Left forelimb (tissue), 1 donor: ENCODE measurements around the gene ERF.
A peak's percentile ranks its signal among the peaks of the same experiment; 100 is the strongest.

Source experiments
- DNase-seq: peaks from one replicate; pipeline ENCODE4 v3.0.0-alpha.2; 2018; ENCODE audit warnings: low spot score

Gene ERF

DNA sequence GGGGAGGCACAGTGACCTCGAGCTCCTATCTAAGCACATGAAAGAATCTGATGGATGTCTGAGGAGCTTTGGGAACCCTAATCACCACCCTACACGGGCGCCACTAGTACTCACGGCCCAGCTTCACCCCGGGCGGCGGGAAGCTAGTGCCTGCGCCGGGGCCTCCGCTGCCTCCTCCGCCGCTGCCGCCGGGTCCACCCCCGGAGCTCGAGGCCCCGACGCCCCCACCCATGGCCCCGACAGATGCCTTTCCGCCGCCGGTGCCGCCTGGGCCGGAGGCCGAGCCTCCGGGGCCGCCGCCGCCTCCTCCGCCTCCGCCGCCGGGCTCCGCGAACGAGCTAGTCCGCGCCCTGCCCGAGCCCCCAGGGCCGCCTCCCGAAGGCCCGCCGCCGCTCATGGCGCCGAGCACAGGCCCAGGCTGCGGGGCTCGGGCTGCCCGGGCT is 12.8 kb downstream of the ERF start:
- DNase-seq: no peak

DNA sequence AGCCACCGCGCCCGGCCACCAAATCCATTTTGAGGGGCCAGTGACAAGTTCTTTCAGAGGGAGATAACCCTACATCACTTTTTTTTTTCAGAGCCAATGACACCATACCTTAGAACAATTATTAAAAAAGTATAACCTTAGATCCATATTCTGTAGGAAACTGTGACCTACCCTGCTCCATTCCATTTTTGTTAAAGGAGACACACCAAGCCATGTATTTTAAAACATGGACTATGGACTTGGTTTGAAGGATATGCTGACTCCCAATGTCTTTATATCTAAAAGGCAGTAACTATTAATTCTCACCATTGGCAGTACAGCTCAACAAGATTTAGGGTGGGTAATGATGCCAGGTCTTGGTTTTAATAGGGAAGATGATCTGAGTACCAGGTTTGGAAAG is 13.6 kb downstream of the ERF start:
- no peak for DNase-seq

DNA sequence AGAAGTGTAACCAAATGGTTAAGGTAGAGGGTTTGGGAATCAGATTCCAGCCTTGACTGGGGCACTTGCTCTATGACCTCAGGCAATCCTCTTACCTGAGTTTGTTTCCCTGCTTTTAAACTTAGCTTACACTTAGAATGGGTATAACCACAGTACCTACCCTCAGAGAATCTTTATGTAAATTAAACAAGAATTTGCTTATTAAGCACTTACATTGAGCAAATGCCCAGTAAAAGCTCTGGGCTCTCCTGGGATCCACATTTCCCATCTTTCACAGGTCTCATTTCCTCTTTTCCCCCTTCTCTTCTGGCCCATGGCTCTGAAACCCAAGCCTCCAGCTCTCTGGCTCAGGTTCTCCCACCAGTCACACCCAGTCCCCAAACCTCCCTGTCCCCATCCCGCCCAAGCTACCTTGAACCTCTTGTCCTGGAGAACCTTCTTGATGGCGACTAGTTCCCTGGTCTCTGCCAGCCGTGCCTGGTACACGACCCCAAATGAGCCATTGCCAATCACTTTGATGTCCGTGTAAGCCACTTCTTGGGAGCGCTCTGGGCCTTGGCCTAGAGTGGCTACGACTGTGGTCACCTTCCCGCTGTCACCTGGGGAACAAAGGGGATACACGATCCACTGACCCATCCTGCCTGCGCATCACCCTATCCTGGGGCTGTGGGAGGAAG is 15.2 kb downstream of the ERF start:
- no peak for DNase-seq

DNA sequence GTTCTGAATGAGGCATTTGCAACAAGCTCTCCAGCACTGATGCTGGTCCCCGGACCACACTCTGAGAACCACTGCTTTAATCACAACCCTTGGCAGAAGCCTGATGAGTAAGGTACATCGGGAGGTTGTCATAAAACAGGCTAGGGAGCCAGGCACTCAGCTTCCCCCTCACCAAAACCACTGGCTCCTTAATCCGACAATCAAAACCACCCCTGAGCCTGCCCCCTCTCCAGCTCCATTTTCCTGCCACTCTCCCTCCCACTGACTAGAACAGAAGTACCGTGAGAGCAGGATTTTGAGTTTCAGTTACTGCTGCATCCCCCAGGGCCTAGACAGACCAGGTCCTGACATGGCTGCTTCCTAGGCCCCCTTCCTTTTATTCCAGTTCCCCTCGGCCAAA is 19.7 kb downstream of the ERF start:
- no peak for DNase-seq

DNA sequence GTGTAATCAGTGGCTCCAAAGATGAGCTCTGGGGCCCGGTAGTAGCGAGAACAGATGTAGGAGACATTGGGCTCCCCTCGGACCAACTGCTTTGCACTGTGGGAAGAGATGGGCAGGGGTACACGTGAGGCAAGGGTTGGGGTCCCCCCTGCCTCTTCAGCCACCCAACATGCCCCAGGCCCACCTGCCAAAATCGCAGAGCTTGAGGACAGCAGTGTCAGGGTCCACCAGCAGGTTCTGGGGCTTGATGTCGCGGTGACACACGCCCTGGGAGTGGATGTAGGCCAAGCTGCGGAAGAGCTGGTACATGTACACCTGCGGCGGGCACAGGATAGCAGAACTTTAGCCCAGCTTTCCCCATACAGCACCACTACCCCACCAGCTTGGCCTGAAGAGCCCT is 20.6 kb downstream of the ERF start:
- DNase-seq: no peak

DNA sequence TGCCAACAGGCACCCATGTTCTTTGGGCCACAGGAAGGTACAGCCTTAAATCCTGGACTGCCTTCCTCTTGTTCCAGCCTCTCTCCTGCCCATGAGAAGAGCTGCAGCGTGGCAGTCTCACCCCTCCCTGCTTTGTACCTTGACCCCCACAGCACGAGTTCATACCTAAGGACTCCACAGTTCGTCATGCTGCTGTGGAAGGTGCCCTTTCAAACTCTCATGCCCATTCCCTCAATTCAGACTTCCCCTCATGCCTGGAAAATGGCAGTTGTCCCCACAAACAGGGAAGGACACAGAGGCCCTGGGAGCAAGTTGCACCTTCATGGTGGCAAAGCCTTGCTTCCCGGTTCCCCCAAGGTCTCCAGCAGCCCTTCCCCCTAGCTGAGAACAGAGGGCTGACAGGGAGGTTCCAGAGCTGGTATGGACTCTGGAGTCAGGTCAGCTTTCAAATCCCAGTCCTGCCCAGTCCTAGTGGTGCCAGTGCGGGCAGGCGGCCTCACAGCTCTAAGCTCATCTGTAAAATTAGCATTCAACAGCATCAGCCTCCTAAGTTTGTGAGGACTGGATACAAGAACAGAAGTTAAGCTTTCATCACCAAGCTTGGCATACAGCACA is 21.1 kb downstream of the ERF start:
- DNase-seq: no peak

DNA sequence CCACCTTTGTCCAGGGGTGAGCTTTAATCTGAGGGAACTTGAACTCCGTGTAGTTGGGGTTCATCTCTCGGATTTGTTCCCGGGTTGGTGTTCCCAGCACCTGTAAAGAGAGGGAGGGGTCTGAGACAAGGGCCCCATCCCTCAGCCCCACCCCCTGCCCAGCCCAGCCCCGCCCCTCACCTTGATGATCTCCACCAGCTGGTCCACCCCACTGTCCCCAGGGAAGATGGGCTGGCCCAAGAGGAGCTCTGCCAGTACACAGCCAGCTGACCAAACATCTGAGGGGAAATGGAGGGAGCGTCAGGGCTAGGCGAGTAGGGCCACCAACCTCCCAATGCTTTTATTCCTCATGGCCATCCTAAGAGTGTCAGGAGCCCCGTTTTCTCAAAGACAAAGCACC is 21.8 kb downstream of the ERF start:
- DNase-seq: no peak

DNA sequence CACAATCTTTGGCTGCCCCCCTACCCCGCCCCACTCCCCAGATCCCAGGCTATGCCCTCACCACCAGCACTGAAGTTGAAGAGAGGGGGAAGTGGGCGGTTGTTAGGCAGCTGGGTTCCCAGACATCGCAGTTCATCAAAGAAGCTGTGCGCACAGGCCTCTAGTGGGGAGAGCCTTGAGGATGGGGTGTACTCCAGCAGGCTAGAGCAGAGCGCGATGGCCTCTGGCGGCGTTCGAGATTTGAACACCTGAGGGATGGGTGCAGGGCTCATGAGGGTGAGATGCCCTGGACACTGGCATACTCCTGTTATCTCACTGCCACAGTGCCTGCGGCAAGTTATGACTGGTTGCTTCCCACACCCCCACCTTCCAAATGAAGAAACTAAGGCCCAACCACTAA is 22.5 kb downstream of the ERF start:
- no peak for DNase-seq

DNA sequence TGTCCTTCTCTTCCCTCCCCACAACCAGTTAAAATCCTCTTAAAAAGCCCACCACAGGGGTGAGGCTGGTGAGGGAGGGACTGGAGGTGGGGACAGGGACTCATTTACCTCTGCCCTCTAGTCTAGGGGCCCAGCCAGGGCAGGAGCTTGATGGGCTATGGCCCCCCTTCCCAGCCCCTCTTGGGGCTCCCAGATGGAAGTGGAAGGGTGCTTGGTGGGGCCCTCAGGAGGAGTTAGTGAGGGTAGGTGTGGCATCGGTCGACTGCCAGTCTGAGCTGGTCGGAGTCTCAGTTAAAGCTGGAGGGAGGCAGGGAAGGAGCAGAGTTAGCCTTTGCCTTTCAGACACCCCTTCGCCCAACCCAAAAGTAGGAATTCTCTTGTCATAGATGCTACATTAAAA is 24.4 kb downstream of the ERF start:
- DNase-seq: no peak

DNA sequence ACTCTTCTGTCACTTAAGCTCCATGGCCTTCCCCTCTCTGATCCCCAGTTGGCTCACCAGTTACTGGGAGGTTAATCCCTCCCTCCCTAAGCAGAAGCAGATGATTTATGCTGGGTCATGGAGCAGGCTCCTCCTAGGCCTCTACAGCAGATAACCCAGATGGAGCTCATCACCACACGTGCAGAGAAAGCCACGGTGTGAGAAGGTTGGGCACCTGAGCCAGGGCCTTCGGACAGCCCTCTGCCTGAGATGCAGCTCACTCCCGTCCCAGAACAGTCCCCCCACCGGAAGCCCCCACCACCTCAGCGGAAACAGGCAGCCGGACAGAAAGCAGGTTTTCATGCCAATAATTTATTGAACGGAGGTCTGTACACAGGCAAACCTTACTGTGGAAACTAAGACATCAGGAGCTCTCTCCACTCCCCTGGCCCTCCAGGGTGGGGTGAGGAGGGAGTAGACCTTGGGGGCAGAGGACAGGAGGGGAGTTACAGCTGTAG is 25.0 kb downstream of the ERF start:
- no peak for DNase-seq

DNA sequence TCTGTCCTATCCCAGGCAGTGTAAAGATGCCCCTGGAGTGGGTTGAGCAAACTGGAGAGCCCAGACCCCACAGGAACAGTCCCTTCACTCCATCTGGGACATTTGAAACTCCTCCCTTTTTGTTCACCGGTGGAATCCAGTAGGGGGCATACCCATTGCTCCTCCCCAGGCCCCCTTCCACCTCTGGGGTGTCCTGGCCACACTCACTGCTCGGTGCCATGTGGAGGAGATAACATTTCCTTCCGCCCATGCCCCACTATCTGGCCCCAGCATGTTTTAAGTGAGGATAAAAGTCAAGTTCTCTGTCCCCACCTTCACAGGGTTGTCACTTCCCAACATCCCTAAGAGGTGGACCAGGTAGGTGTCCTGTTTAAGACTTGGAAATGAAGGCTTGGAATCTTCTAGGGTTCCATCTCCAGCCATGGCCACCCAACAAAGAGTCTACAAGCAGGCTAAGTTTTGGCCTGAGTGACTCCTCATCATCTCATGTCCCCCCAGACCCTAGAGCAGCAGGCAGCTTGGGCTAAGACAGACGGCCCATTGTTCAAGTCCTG is 25.6 kb downstream of the ERF start:
- no peak for DNase-seq

DNA sequence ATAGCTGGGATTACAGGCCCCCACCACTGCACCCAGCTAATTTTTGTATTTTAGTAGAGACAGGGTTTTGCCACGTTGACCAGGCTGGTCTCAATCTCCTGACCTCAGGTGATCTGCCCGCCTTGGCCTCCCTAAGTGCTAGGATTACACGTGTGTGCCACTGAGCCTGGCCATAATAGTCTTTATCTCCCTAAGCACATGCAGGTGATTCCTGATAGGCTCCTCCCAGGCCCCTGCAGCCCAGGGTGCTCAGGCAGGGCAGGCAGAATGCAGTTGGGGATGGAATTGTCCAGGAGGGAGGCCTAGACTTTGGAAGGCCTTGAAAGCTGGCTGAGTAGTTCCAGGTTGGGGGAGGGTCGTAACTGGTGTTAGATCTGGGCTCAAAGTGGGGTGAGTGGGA is 26.3 kb downstream of the ERF start:
- no peak for DNase-seq

DNA sequence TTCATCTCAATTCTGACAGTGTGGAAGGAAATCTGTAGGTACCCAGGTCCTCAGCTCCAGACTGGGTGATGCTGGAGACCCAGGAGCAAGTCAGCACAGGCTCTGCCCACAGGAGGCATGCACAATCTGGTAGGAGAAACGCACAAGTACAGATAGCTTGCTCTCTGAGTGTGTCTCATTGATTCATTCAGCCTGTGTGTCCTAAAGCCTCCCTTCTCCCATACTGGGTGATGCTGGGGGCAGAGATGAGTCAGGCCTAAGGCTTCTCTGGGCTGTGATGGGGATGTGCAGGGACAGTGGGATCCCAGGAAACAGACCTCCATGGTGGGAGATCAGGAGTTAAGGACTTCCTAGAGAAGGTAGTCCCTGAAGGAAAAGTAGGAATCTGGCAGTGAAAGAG is 28.0 kb downstream of the ERF start:
- no peak for DNase-seq

DNA sequence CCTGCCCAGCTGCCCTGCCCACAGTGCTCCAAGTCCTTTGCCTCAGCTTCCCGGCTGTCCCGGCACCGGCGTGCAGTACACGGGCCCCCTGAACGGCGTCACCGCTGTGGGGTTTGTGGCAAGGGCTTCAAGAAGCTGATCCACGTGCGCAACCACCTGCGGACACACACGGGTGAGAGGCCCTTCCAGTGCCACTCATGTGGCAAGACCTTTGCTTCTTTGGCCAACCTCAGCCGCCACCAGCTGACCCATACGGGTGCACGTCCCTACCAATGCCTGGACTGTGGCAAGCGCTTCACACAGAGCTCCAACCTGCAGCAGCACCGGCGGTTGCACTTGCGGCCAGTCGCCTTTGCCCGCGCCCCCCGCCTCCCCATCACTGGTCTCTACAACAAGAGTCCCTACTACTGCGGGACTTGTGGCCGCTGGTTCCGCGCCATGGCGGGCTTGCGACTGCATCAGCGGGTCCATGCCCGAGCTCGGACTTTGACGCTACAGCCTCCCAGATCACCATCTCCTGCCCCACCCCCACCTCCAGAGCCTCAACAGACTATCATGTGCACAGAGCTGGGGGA is 29.1 kb downstream of the ERF start:
- no peak for DNase-seq

DNA sequence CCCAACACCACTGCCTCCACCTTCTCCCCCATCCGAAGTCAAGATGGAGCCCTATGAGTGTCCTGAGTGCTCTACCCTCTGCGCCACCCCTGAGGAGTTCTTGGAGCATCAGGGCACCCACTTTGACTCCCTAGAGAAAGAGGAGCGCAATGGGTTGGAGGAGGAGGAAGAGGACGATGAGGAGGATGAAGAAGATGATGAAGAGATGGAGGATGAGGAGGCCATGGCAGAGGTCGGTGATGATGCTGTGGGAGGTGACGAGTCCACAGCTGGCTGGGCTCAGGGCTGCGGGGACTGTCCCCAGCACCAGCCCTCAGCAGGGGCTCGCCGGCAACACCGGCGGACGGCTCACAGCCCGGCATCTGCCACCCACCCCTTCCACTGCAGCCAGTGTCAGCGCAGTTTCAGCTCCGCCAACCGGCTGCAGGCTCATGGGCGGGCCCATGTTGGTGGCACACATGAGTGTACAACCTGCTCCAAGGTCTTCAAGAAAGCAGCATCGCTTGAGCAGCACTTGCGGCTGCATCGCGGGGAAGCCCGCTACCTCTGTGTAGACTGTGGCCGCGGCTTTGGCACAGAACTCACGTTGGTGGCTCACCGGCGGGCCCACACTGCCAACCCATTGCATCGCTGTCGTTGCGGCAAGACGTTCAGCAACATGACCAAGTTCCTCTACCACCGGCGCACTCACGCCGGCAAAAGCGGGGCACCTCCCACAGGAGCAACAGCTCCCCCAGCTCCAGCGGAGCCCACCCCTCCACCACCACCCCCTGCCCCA is 29.8 kb downstream of the ERF start:
- DNase-seq: no peak

DNA sequence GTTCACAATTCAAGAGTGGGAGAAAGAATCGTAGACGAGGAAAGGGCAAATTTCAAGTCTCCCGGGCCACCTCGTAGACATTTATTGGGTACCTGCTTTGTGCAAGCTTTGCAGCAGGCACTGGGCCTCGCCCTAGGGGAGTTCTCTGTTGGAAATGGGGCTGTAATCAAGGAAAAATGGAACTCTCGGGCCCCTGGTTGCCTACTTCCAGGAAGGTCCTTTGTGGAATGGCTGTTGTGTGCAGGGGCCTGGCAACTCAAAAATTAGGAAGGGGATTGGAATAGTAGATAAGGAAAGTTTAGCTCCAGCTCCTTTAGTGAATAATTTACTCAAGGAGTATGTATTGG is 34.2 kb downstream of the ERF start:
- no peak for DNase-seq

DNA sequence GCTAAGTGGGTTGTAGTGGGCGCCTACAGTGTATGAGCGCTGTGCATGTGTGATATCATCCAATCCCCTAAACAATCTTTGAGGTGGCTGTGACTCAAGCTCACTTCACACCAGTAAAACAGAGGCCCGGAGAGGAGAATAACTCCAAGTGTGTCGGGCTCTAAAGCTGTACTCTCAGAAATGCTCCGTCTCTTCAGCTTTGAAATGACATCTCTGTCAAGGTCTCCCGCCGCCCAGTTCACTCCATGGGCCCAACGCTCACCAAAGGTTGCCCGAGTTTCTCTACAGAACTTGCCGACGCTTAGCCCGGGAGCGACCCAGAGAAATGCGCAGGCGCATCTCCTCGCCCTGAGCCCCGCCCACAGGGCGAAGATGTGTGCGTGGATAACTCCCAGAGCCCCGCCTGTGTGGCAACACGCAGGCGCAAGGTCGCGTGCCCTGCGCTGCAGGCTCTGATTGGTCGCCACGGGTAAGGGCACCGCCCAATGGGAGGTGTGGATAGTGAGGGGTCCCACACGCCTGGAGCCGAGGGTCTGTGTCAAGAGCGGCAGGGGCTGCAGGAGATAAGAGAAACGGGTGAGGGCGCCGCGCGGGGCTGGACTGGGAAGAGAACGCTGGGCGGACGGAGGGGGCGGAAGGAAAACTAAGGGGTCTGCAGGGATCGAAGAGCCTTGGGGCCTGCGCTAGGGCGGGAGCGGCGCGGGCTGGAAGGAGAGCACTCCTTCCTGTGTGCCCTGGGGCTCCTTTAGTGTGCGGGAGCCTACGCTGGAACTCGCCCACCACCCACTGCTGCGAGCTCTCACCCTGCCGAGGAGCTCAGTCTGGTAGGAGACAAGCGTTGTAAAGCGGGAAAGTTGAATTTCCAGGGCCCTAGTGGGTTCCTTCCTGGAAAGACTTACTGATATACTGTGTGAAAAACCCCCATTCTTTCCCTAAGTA is 34.8 kb downstream of the ERF start, which contains the start of gene ZNF526:
TSS of gene ZNF526 (plus strand) at position 501 of the 939 bp plus-strand sequence. CDS start 4,092 bp downstream, outside the sequence.
- DNase-seq: peak; percentile 97

DNA sequence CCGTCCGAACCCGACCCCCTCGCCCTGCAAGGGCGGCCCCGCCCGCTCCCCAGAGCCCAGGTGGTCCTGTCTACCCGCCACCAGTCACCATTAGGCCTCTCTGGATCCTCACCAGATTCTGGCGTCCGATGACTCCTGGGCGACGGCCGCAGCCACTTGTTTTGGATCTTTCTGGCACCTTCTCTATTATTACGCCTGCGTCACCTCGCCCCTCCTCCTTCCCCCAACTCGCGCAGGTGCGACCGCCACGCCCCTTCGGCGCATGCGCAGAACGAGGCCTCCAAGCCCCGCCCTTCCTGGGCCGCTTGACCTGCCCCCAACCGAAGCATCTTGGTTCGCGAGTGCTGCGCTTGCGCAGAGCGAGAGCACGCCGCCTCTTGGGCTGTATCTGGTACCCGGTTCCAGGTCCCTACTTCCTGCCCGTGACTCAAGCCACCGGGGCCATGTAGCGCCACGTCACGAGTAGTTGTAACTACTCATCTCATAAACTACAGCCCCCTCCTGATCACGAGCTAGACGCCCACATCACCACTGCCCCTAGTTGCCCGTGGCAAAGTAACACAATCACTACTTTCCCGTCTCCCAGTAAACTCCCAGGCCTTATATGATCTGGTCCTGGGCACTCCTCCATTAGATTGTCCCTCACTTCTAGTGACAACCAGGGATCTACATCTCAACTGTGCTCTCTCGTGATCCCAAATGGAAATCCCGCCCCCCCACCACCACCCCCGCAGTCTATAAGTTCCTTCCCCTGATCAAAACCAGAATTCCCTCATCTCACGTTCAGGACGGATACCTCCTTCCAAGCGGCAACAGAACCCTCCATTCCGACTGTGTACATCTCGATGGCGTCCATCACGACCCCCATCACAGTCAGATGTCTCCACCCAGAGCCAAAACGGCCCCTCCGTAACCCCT is 37.1 kb downstream of the ERF start, which contains the start of gene DEDD2:
TSS of gene DEDD2 (minus strand) at position 158 of the 918 bp plus-strand sequence. CDS start 670 bp downstream, outside the sequence.
- DNase-seq: peak; percentile 98

DNA sequence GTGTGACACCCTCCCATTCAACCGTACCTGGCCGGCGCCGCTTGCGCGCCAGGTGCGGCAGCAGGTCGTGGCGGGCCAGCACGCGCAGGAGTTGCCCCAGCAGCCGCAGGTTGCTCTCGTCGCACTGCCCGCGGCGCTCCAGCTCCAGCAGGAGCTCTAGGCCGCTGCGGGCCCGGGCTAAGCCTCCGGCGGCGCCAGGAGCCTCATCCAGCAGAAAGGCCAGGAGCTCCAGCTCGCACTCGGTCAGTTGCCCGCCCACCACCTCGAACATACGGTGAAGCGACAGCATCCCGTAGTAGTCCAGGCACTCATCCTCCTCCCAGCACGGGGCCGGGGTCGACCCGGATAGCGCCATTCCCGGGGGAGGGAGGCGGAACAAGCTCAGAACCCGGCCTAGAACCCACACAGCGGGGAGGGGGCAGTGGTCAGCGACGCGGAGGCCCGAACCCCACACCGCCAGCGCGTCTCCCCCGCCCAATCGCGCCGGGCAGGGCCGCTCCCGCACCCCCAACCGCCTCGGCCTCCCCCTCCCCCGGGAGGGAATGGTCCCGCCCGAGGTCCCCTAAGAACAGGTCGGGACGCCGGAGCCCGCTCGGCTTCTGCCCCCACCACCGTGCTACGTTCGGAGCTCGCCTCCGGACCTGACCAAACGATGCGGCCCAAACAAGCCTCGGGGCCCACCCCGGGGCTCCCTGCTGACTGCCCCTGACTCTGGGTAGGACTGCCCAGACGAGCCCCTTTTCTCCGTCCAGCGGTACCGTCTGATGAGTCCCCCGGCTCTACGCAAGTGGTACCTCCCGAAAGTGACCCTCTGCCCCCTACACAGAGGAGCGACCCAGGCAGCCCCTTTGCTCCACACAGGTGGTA is 38.0 kb downstream of the ERF start:
- no peak for DNase-seq
